NCI-H748 (cell line): ENCODE data around the gene DCK.

ENCODE experiments used
- DNase-seq: peaks from one replicate; lab custom pipeline; 2025; ENCODE audit not compliant: unreplicated experiment; lab: John Stamatoyannopoulos, UW

DCK gene

DNA sequence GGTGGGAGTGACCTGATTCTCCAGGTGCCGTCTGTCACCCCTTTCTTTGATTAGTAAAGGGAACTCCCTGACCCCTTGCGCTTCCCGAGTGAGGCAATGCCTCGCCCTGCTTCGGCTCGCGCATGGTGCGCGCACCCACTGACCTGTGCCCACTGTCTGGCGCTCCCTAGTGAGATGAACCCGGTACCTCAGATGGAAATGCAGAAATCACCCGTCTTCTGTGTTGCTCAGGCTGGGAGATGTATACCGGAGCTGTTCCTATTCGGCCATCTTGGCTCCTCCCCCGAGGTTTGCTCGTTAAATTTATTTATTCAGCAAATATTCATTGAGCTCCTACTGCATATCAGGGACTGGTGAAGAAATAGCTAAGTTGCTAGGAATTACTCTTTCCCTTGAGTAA, 66.1 kb downstream of the DCK start:
- DNase-seq = peak; percentile 62

DNA sequence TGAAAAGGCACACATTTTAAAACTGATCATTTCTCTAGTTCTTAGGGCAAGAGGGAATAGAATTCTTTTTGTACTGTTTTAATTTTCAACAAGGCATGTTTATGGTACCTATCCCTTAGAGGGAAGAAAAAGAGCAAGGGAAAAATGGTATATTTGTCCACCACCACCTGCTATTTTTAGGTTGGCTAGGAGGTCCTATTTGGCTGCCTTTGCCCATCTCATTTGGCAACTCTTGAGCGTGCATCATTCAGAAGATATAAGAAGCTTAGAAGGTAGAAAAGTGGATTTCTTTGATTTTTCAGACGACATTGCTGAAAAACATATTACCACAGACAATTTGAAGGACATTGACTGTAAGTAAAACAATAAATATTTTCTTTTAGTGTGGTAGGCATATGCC, 69.0 kb downstream of the DCK start:
- DNase-seq = no peak

DNA sequence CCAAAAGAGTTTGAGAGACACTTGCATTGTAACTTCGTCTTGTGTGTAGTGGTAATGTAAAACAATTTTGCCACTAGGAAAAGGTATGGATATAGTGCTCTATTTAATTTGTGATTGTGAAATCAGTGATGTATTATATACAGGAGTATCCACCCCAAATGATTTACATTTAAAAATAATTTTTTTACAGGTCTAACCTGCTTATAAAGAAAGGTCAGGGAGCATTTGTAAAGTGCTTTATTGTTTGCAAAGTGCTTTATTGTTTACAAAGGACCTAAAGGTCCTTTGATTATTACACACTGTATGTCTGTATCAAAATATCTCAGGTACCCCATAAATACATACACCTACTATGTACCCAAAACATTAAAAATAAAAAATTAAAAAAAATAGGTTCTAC, 70.3 kb downstream of the DCK start:
- no peak for DNase-seq

- no peak for DNase-seq
Observed at GRCh38 chr4:71064521-71064920, 71.1 kb downstream of the DCK start.

DNA sequence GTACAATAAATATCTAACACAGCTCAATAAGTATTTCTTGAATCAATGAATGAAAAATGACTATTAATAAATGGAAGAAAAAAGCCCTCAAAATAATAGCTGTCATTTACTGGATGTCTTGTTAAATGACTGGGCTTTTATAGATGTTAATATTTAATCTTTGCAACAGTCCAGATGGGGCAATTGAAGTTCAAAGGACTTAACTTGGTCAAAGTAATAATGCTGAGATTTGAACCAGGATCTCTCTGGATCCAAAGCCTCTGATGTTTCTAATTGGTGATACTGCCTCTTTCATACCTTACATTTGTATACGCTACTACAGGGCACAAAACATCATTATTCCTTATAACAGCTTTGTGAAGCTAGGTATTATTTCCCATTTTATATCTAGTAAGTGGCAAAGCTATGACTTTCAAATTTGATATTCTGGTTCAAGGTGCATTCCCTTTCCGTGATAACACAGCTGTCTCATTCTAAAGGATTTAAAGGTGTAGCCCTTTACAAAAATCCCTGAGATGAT, 72.6 kb downstream of the DCK start:
- DNase-seq = no peak

- DNase-seq = no peak
Observed at GRCh38 chr4:71066737-71067716, 73.6 kb downstream of the DCK start.

GRCh38 chr4:71069063-71069462, 75.6 kb downstream of the DCK start:
- DNase-seq = no peak

DNA sequence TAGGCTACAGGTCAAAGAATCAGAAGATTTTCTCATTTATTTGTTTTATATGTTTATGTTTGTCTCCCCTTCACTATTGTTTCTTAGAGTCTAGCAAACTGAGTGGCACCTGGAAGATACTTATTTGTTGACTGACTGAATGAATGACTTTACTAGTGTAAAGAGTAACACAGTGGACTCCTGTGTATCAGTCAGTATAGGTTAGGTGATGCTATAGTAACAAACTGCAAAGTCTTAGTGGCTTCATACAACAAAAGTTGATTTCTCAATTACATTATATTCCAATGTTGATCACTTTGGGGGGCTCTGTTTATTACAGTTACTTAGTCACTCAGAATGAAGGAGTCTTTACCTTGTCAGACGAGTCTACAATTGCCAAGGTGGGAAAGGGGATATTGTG, 76.6 kb downstream of the DCK start:
- DNase-seq = no peak

DNA sequence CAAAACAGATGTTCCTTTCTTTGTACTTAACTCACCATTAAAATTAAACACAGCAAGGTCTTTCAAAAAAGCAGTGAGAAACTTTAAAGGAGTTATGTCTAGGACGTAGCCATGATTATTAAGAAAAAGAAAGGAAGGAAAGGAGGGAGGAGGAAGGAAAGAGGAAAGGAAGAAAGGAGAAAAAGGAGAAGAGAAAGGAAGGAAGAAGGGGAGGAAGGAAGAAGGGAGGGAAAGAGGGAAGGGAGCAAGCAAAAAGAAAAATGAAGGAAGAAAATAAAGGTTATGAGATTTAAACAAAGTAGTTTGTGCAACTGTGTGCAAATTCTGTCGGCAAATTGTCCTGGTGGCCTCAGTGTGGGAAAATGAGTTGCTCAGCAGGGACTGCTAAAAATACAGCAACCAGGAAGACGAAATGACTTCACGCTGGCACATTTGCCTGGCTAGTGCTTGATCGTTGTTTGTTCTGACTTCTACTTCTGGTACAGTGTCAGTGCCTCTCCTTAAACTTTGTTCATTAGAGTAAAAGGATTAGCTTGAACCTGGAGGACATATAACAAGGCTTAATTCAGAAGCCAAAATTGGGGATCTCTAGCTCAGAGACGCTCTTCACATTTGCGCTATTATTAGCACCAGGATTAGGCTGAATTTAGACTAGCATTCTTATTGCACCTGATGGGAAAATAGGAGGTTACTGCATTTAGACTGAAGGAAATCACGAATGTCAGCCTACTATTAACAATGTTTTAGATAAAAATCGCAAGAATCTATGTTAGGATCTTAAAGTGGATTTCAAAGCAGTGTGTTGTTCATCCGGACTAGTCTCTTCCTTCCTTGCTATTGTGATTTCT, 81.2 kb downstream of the DCK start:
- no peak for DNase-seq
